Thoracic aorta (tissue), 2 donors: ENCODE data around the gene RPL29. TPM values are rescaled to one million over a fixed set of nuclear protein-coding genes. Genes with fewer than 3 reads are reported as not detected.

Source experiments
- ATAC-seq: fragments of 150-250 bp; one replicate; pipeline ENCODE4 v1.8.0; 2017; ENCODE audit warnings: low read depth; ENCODE audit not compliant: insufficient number of reproducible peaks, low FRiP score
- DNase-seq: peaks from one replicate; pipeline ENCODE4 v3.0.0-alpha.2; 2020; ENCODE audit warnings: low spot score
- H3K27ac ChIP-seq, 2 donors: fragments of 200-600 bp; sonication (generic); 1 replicate in 1 of 2; 2 replicates in 1 of 2; pipeline ENCODE4 v1.5.1; 2016; ENCODE audit warnings: mild to moderate bottlenecking in 2 of 2, moderate library complexity in 2 of 2
- H3K27me3 ChIP-seq: fragments of 200-600 bp; sonication (generic); replicated peaks from 2 replicates; pipeline ENCODE4 v1.6.0; 2016; ENCODE audit warnings: mild to moderate bottlenecking; ENCODE audit not compliant: insufficient read depth
- H3K36me3 ChIP-seq: fragments of 200-600 bp; sonication (generic); one replicate; pipeline ENCODE4 v1.5.1; 2016
- H3K4me1 ChIP-seq, 2 donors: fragments of 200-600 bp; sonication (generic); 1 replicate in 1 of 2; 2 replicates in 1 of 2; pipeline versions ENCODE4 v1.5.1 to v1.6.0; 2016; ENCODE audit warnings: low read depth in 2 of 2, mild to moderate bottlenecking in 1 of 2; ENCODE audit not compliant: control insufficient read depth in 1 of 2
- H3K4me3 ChIP-seq: fragments of 200-600 bp; sonication (generic); 2 replicates; pipeline ENCODE4 v1.5.1; 2016; ENCODE audit warnings: mild to moderate bottlenecking
- H3K9me3 ChIP-seq: fragments of 200-600 bp; sonication (generic); 2 replicates; pipeline ENCODE4 v1.5.1; 2016
- total RNA-seq, 2 donors: library from RNA; depleted of rRNA; stranded (reverse); fragments of >200 nt; gene quantifications; one replicate each; pipeline versions ENCODE4 v1.1.0 to v1.2.3, GENCODE V29; 2016
- TF ChIP-seq, protein P1 (sequence below): fragments of 200-600 bp; sonication (generic); IDR thresholded peaks from one replicate; pipeline ENCODE4 v1.5.1; 2019; ENCODE audit warnings: antibody characterized with exemption

The RPL29 gene
- total RNA-seq, 2 donors from 2014 or later: 642 to 718 TPM

DNA sequence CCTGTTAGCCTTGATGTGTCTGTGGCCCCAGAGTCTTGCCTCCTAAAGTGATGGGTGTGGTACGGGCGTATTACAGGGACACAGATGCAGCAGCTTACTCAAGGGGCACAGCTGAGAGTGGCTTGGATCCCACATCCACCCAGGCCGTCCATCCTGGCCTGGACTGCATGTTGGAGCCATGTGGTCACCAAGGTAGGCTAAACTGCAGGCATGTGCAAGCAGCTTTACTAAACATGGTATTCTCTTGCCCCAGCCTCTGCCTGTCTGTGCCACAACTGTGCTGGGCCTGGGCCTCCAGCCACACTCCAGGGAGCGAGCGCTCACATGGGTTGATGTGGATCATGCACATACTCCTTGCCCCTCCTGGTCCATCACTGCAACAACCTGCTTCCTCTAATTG lies 46.6 kb downstream of the RPL29 start:
- no peak overlapping the region for H3K4me3 ChIP-seq
- TF ChIP-seq, protein P1, sequence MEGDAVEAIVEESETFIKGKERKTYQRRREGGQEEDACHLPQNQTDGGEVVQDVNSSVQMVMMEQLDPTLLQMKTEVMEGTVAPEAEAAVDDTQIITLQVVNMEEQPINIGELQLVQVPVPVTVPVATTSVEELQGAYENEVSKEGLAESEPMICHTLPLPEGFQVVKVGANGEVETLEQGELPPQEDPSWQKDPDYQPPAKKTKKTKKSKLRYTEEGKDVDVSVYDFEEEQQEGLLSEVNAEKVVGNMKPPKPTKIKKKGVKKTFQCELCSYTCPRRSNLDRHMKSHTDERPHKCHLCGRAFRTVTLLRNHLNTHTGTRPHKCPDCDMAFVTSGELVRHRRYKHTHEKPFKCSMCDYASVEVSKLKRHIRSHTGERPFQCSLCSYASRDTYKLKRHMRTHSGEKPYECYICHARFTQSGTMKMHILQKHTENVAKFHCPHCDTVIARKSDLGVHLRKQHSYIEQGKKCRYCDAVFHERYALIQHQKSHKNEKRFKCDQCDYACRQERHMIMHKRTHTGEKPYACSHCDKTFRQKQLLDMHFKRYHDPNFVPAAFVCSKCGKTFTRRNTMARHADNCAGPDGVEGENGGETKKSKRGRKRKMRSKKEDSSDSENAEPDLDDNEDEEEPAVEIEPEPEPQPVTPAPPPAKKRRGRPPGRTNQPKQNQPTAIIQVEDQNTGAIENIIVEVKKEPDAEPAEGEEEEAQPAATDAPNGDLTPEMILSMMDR: no peak
- H3K9me3 ChIP-seq: no peaks in the 10 kb centered on the region
- no peak for DNase-seq
- no peaks in the 10 kb centered on the region for H3K36me3 ChIP-seq
- ATAC-seq: no peak
- H3K27ac ChIP-seq: no peak overlapping the region
- H3K27me3 ChIP-seq: no peaks in the 10 kb centered on the region
- no peaks in the 10 kb centered on the region for H3K4me1 ChIP-seq

DNA sequence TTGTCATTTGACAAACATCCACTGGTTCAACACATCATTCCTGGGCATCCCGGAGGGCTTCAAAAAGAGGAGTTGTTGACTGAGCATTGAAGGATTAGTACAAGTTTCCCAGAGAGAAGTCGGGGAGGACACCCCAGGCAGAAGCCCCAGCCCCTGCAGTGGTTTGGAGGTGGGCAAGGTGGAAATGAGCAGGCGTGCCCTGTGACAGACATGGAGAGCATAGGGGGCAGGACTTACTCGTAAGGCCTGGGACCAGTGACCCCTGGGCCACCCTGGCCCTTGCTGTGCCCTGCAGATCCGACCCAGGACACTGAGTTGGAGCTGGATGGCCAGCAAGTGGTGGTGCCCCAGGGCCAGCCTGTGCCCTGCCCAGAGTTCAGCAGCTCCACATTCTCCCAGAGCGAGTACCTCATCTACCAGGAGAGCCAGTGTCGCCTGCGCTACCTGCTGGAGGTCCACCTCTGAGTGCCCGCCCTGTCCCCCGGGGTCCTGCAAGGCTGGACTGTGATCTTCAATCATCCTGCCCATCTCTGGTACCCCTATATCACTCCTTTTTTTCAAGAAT lies 47.6 kb downstream of the RPL29 start:
- TF ChIP-seq, protein P1: no peak

DNA sequence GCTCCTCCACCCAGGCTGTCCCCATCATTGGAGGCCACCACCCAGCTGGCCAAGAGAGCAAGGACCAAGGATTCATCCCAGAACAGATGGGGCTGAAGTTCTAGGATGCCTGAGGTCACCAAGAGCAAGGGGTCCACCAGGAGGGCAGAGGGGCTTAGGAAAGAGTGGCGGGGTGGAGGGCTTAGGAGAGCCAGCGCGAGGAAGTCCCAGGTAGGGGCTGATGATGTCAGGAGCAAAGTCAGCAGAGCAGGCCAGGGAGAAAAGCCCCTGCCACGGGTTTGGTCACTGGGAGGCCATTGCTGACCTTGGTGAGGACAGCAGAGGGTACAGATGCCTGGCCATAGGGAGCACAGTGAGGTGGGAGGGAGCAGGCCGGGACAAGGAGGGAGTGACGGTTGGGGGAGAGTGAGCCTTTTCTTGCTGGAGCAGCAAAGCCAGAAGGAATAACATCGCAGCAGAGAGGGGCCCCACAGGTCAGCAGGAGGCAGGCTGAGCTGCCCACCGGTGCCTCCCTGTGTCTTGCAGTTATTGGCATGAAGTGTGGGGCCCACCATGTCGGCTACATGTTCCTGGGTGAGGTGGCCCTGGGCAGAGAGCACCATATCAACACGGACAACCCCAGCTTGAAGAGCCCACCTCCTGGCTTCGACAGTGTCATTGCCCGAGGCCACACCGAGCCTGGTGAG lies 48.3 kb downstream of the RPL29 start:
- no peaks in the 10 kb centered on the region for H3K9me3 ChIP-seq
- no peak overlapping the region for H3K4me3 ChIP-seq
- no peak for ATAC-seq
- peaks cover 7 to 11% of the 10 kb centered on the region in 2 donors for H3K4me1 ChIP-seq
- no peaks in the 10 kb centered on the region for H3K36me3 ChIP-seq
- DNase-seq: no peak
- H3K27ac ChIP-seq: no peak overlapping the region
- no peaks in the 10 kb centered on the region for H3K27me3 ChIP-seq
- TF ChIP-seq, protein P1: no peak

More for the DNA sequence above, 47.6 kb downstream of the RPL29 start:
- Histone ChIP-seq H3K27ac (no peak overlapping the region), H3K4me3 (no peak overlapping the region), H3K4me1 (peaks cover 0 to 4% of the 10 kb centered on the region in 2 donors), H3K27me3 (no peaks in the 10 kb centered on the region), H3K36me3 (no peaks in the 10 kb centered on the region), H3K9me3 (no peaks in the 10 kb centered on the region)
- DNase-seq (no peak), ATAC-seq (no peak)

DNA sequence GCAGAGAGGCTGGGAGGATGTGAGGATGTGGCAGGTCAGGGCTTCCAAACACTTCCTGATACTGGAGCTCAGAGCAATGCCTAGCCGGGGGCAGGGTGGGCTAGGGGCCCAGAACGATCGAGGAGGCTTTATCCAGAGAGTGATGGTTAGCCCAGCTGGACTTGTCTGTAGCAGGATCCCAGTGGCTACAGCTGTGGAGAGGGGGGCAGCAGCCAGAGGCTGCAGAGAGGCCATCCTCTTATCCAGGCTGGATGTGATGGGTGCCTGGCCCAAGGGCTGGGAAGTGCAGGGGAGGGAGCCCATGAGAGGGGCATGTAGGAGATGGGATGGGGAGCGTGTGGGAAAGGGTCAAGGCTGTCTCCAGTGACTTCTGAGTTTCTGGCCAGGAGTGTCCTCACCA lies 48.9 kb downstream of the RPL29 start:
- TF ChIP-seq, protein P1: no peak
- no peak for ATAC-seq
- no peak for DNase-seq
- Histone ChIP-seq H3K27me3 (no peaks in the 10 kb centered on the region), H3K9me3 (no peaks in the 10 kb centered on the region), H3K4me3 (no peak overlapping the region), H3K27ac (no peak overlapping the region), H3K36me3 (no peaks in the 10 kb centered on the region), H3K4me1 (peaks cover 7 to 13% of the 10 kb centered on the region in 2 donors)

DNA sequence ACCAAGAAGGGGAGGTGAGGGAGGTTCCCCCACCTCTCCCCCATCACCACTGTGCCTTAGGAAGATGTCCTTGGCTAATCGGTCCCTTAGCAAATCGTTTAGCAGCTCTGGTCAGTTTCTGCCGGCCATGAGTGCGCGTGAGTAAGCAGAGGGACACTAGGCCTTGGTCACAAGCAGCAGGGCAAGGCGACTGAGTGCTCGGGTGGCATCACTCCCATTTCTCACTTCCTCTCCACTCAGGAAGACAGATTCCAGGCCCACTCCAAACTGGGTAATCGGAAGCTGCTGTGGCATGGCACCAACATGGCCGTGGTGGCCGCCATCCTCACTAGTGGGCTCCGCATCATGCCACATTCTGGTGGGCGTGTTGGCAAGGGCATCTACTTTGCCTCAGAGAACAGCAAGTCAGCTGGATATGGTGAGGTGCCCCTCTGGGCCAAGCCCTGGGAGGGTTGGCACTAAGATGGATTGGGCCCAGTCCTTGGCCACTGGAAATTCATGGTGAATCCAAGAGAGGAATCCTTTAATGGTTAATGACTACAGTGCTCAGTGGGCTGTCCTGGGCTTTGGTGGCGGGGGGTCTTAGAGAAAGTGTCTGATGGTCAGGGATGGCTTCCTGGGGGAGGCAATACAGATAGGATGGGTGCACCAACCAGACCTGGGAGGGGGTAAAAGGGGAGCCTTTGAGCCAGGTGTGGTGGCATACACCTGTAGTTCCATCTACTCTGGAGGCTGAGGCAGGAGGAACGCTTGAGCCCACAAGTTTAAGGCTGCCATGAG lies 49.6 kb downstream of the RPL29 start:
- TF ChIP-seq, protein P1: no peak
- Histone ChIP-seq H3K4me1 (peaks cover 7 to 17% of the 10 kb centered on the region in 2 donors), H3K9me3 (no peaks in the 10 kb centered on the region), H3K36me3 (no peaks in the 10 kb centered on the region), H3K27me3 (no peaks in the 10 kb centered on the region), H3K27ac (no peak overlapping the region), H3K4me3 (no peak overlapping the region)
- ATAC-seq (no peak), DNase-seq (no peak)
